ENCODE results near the gene PAQR3. TPM values are rescaled to one million over a fixed set of nuclear protein-coding genes. Genes with fewer than 3 reads are reported as not detected.

The PAQR3 gene
- total RNA-seq, 4 donors from 2014 or later = 15.3 to 33.2 (median 22.8) TPM

DNA sequence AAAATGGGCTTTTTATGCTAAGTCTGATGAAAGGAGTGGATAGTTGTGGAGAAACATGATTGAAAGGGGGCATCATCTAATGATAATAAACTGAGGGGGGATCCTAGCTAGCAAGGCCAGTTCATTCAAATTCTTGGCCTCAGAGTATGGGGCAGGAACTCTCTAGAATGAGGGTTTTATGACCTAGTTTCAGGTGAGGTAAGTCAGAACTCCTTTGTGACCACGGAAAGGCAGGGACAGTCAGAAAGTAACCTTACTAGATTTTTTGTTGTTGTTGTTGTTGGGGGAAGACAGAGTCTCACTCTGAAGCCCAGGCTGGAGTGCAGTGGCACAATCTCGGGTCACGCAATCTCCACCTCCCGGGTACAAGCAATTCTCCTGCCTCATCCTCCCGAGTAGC lies 1.5 kb upstream of the PAQR3 start:
- Histone ChIP-seq H3K27ac (no peak overlapping the region), H3K4me3 (no peak overlapping the region), H3K9me3 (no peaks in the 10 kb centered on the region), H3K36me3 (no peaks in the 10 kb centered on the region), H3K4me1 (peaks cover 31% of the 10 kb centered on the region), H3K27me3 (no peaks in the 10 kb centered on the region)
- no peak for TF ChIP-seq POLR2AphosphoS5 (IDR thresholded peaks at IDR 0.05)
- TF ChIP-seq POLR2A (IDR thresholded peaks at IDR 0.05) = no peak
- TF ChIP-seq EP300 (IDR thresholded peaks at IDR 0.05) = no peak
- TF ChIP-seq, protein P1, sequence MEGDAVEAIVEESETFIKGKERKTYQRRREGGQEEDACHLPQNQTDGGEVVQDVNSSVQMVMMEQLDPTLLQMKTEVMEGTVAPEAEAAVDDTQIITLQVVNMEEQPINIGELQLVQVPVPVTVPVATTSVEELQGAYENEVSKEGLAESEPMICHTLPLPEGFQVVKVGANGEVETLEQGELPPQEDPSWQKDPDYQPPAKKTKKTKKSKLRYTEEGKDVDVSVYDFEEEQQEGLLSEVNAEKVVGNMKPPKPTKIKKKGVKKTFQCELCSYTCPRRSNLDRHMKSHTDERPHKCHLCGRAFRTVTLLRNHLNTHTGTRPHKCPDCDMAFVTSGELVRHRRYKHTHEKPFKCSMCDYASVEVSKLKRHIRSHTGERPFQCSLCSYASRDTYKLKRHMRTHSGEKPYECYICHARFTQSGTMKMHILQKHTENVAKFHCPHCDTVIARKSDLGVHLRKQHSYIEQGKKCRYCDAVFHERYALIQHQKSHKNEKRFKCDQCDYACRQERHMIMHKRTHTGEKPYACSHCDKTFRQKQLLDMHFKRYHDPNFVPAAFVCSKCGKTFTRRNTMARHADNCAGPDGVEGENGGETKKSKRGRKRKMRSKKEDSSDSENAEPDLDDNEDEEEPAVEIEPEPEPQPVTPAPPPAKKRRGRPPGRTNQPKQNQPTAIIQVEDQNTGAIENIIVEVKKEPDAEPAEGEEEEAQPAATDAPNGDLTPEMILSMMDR (IDR thresholded peaks at IDR 0.05) = no peak
- 94% methylated on average over 5 of the region's 5 CpGs for WGBS
- no peak for DNase-seq (ENCODE audit: low spot score in 2 of 2)

DNA sequence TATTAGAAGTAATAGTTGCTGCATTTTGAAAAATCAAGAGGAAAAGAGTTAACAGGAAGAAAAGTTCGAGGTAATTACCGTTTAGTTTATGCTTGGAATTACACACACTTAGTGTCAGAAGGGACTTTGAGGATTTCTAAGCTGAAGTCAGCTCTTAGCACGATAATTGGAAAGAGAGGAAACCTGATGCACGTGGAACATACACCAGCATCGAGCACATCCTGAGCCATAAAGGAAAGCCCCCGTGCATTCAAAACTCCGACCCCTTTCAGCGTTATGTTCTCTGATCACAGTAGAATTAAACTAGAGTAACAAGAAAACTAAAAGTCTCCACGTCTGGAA lies 400 bp upstream of the PAQR3 start:
- Histone ChIP-seq H3K4me1 (peaks cover 31% of the 10 kb centered on the region), H3K4me3 (peak overlapping the region; percentile 96), H3K9me3 (no peaks in the 10 kb centered on the region), H3K27ac (no peak overlapping the region), H3K27me3 (no peaks in the 10 kb centered on the region), H3K36me3 (no peaks in the 10 kb centered on the region)
- TF ChIP-seq POLR2AphosphoS5 (IDR thresholded peaks at IDR 0.05) (no peak), POLR2A (IDR thresholded peaks at IDR 0.05) (no peak), EP300 (IDR thresholded peaks at IDR 0.05) (no peak)
- TF ChIP-seq, protein P1 (IDR thresholded peaks at IDR 0.05) = no peak
- DNase-seq (ENCODE audit: low spot score in 2 of 2) = no peak
- 3% methylated on average over 9 of the region's 9 CpGs for WGBS

DNA sequence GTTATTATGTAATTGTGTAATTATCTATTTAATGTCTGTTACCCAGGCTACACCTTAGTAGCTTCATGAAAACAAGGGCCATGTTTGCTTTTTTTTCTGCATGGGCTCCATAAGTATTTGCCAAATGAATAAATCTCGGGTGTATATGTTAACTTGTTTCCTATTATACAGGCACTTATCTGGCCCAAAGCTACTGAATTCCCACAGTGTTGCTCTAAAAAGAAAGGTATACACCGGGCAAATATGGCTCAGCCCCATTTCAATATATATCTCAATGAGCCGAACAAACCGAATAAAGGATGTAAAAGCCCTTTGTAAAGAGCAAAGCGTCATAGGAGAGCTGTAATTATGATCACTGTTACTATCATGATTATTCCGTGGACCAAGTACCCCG lies 767 bp downstream of the PAQR3 start:
- TF ChIP-seq, protein P1 (IDR thresholded peaks at IDR 0.05) = no peak
- TF ChIP-seq POLR2AphosphoS5 (IDR thresholded peaks at IDR 0.05) (no peak), EP300 (IDR thresholded peaks at IDR 0.05) (no peak)
- WGBS = 7% methylated on average over 7 of the region's 7 CpGs
- Histone ChIP-seq H3K27me3 (no peaks in the 10 kb centered on the region), H3K36me3 (no peaks in the 10 kb centered on the region), H3K4me3 (peak overlapping the region; percentile 96), H3K4me1 (peaks cover 31% of the 10 kb centered on the region), H3K27ac (peak overlapping the region; percentile 85), H3K9me3 (no peaks in the 10 kb centered on the region)
- no peak for DNase-seq (ENCODE audit: low spot score in 2 of 2)

- DNase-seq (ENCODE audit: low spot score in 2 of 2) = no peak
- H3K9me3 ChIP-seq = no peaks in the 10 kb centered on the region
- peaks cover 31% of the 10 kb centered on the region for H3K4me1 ChIP-seq
- H3K27ac ChIP-seq = no peak overlapping the region
- 88% methylated on average over 4 of the region's 4 CpGs for WGBS
- TF ChIP-seq EP300 (IDR thresholded peaks at IDR 0.05) (no peak), POLR2AphosphoS5 (IDR thresholded peaks at IDR 0.05) (peak in 1 of 3 donors; percentile 29)
- peaks cover 3% of the 10 kb centered on the region for H3K36me3 ChIP-seq
- peak overlapping the region; percentile 96 for H3K4me3 ChIP-seq
- no peaks in the 10 kb centered on the region for H3K27me3 ChIP-seq
These were observed 1.4 kb downstream of the PAQR3 start for GRCh38 chr4:78937837-78938236.

DNA sequence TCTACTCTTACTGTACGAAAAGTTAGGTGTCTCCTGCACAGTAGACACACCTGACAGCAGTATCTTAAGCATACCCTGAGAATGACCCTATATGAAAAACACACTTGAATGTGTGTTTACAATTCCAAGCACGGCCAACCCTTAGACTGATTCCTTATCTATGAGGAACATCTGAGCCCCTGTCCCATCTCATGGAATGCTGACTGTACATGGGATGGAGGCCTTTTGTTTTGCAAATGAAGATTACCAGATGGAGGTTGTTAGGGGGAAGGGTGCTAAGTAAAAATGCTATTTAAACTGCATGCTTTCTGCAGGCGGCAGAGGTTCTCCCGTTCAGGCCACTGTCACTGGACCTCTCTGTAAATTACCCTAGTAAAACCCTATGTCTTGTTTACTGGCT lies 2.2 kb downstream of the PAQR3 start:
- no peak overlapping the region for H3K27ac ChIP-seq
- no peak overlapping the region for H3K4me3 ChIP-seq
- DNase-seq (ENCODE audit: low spot score in 2 of 2) = no peak
- H3K9me3 ChIP-seq = no peaks in the 10 kb centered on the region
- TF ChIP-seq, protein P1 (IDR thresholded peaks at IDR 0.05) = no peak
- TF ChIP-seq POLR2A (IDR thresholded peaks at IDR 0.05) (no peak), EP300 (IDR thresholded peaks at IDR 0.05) (no peak), POLR2AphosphoS5 (IDR thresholded peaks at IDR 0.05) (no peak)
- peaks cover 3% of the 10 kb centered on the region for H3K36me3 ChIP-seq
- 76% methylated on average over 4 of the region's 4 CpGs for WGBS
- no peaks in the 10 kb centered on the region for H3K27me3 ChIP-seq
- peaks cover 31% of the 10 kb centered on the region for H3K4me1 ChIP-seq

DNA sequence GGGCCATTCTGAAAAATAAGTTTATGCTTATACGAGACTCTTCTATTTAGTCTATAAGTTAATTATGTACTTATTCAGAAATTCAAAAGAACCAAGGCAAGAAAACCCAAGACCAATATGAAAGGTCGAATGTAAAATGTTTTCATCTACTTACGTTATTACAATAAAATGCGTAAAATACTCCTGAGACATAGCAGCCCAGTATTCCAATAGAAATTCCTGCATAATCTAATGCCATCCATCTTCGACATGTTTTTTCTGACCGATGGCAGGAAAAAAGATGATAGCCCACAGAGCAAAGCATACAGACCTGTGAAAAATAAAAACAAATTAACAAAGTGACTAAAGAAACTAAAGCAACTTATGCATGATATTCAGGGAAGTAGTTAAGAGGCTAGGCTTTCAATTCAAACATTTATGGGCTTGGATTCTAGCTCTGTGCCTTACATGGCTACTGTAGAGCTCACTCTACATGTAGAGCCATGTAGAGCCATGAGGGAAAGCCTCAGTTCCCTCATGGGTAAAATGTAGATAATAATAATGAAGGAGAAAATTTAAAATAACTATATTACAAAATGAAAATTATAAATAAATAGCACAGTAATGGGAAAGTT lies 9.1 kb downstream of the PAQR3 start:
- no peak overlapping the region for H3K27ac ChIP-seq
- 95% methylated on average over 6 of the region's 6 CpGs for WGBS
- no peaks in the 10 kb centered on the region for H3K4me1 ChIP-seq
- H3K27me3 ChIP-seq = no peaks in the 10 kb centered on the region
- TF ChIP-seq EP300 (IDR thresholded peaks at IDR 0.05) (no peak), POLR2A (IDR thresholded peaks at IDR 0.05) (no peak), POLR2AphosphoS5 (IDR thresholded peaks at IDR 0.05) (no peak)
- TF ChIP-seq, protein P1 (IDR thresholded peaks at IDR 0.05) = no peak
- no peak overlapping the region for H3K4me3 ChIP-seq
- DNase-seq (ENCODE audit: low spot score in 2 of 2) = no peak
- H3K9me3 ChIP-seq = no peaks in the 10 kb centered on the region
- H3K36me3 ChIP-seq = peaks cover 45% of the 10 kb centered on the region

All from suprapubic skin (tissue), 4 donors.